Kidney epithelial cell (primary cell): ENCODE data around the gene PRDM9. TPM values are rescaled to one million over a fixed set of nuclear protein-coding genes. Genes with fewer than 3 reads are reported as not detected.
A peak's percentile ranks its signal among the peaks of the same experiment; 100 is the strongest.
"Not testable (repeated sequence)": the region's sequence is repeated elsewhere in the genome, so short reads cannot be mapped to it uniquely, and the experiment has no call there.

Experiments
- DNase-seq: peaks from one replicate; pipeline ENCODE4 v3.0.0-alpha.2; 2010; ENCODE audit warnings: low read depth
- H3K27me3 ChIP-seq: 2 replicates; pipeline ENCODE4 v1.6.0; 2011; ENCODE audit warnings: low read length; ENCODE audit not compliant: control insufficient read depth, insufficient read depth
- H3K36me3 ChIP-seq: 2 replicates; pipeline ENCODE4 v1.5.1; 2011; ENCODE audit warnings: low read length; ENCODE audit not compliant: control insufficient read depth, insufficient read depth
- H3K4me3 ChIP-seq: 2 replicates; pipeline ENCODE4 v1.5.1; 2011; ENCODE audit warnings: low read depth, mild to moderate bottlenecking, control low read depth, low read length
- CTCF ChIP-seq: IDR thresholded peaks from 2 replicates; pipeline ENCODE4 v1.5.1; 2011; ENCODE audit warnings: mild to moderate bottlenecking, moderate library complexity, low read length, control low read depth, inconsistent platforms; ENCODE audit not compliant: insufficient read depth, poor library complexity, severe bottlenecking
- total RNA-seq: library from RNA; depleted of rRNA; stranded (reverse); fragments of >200 nt; gene quantifications from 2 replicates; pipeline ENCODE4 v1.2.3, GENCODE V29; 2015

Gene PRDM9
- total RNA-seq, 1 donor from 2014 or later: not detected

DNA sequence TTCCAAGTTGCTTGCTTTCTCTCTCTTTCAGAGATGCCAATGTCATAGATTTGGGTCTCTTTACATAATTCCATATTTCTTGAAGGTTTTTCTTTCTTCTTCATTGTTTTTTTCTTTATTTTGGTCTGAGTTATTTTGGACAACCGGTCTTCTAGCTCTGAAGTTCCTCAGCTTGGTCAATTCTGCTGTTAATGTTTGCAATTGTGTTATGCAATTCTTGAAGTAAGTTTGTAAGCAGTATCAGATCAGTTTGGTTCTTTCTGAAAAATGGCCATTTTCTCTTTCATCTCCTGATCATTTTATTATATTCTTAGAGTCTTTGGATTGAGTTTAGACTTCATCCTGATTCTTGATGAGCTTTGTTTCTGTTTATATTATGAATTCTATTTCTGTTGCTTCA, 16.4 kb upstream of the PRDM9 start:
- DNase-seq: no peak
- Histone ChIP-seq H3K36me3 (no peaks in the 10 kb centered on the region), H3K27me3 (no peaks in the 10 kb centered on the region), H3K4me3 (no peak overlapping the region)
- TF ChIP-seq CTCF: no peak

DNA sequence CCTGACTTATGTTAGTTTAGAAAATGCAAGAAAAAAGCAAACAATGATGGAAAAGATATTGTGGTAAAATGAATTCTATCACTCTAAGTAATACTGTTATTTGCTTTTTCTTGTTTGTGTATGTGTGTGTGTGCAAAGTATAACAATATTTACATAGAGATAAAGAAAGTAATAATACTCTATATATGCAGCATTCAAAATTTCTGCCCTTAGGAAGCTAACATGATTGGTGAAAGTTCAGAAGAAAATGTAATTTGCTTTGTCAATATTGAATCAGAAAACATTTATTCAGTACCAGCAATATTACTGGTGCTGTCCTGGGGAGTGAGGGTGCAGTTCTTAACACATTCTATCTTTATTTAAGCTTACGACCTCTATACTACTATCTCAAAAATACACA, 12.9 kb upstream of the PRDM9 start:
- DNase-seq: no peak
- no peak for TF ChIP-seq CTCF

GRCh38 chr5:23496576-23496975, 10.8 kb upstream of the PRDM9 start:
- H3K36me3 ChIP-seq: no peaks in the 10 kb centered on the region
- TF ChIP-seq CTCF: no peak
- no peak overlapping the region for H3K4me3 ChIP-seq
- H3K27me3 ChIP-seq: no peaks in the 10 kb centered on the region
- DNase-seq: no peak

More for the DNA sequence above, 12.9 kb upstream of the PRDM9 start:
- Histone ChIP-seq H3K36me3 (no peaks in the 10 kb centered on the region), H3K4me3 (no peak overlapping the region), H3K27me3 (no peaks in the 10 kb centered on the region)

- no peaks in the 10 kb centered on the region for H3K27me3 ChIP-seq
- peak; percentile 23 for TF ChIP-seq CTCF
- H3K4me3 ChIP-seq: peak overlapping the region; percentile 19
- H3K36me3 ChIP-seq: no peaks in the 10 kb centered on the region
- no peak for DNase-seq
Measured at GRCh38 chr5:23506329-23507236, 826 bp upstream of the PRDM9 start.

DNA sequence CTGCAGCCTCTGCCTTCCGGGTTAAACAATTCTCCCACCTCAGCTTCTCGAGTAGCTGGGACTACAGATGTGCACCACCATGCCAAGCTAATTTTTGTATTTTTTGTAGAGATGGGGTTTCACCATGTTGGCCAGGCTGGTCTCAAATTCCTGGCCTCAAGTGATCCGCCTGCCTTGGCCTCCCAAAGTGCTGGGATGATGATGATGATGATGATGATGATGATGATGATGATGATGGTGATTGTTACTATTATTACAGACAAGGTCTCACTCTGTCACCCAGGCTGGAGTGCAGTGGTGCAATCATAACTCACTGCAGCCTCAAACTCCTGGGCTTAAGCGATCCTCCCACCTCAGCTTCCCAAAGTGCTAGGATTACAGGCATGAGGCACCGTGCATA, 3.0 kb downstream of the PRDM9 start:
- not testable (repeated sequence) for H3K4me3 ChIP-seq, DNase-seq, H3K27me3 ChIP-seq, H3K36me3 ChIP-seq

- Histone ChIP-seq H3K36me3 (no peaks in the 10 kb centered on the region), H3K4me3 (no peak overlapping the region), H3K27me3 (no peaks in the 10 kb centered on the region)
- TF ChIP-seq CTCF: no peak
- DNase-seq: no peak
Measured at GRCh38 chr5:23522553-23522952, 15.1 kb downstream of the PRDM9 start.
